Astrocyte (in vitro differentiated cells and primary cell): ENCODE data around the gene ESPNL. TPM values are rescaled to one million over a fixed set of nuclear protein-coding genes. Genes with fewer than 3 reads are reported as not detected.

Experiments used
- DNase-seq: peaks from one replicate; pipeline ENCODE4 v3.0.0-alpha.2; 2010; ENCODE audit warnings: low read depth
- FAIRE-seq: peaks from 2 replicates; lab custom pipeline; 2011; peaks lifted over from hg19 to GRCh38; lab: Jason Lieb, UNC
- H2AFZ ChIP-seq: 2 replicates; pipeline ENCODE4 v1.6.0; 2012; ENCODE audit warnings: low read depth, low read length, inconsistent platforms
- H3K27ac ChIP-seq: 2 replicates; pipeline ENCODE4 v1.5.1; 2011; ENCODE audit warnings: low read depth, low read length, inconsistent platforms
- H3K27me3 ChIP-seq: 2 replicates; pipeline ENCODE4 v1.6.0; 2011; ENCODE audit warnings: low read length, inconsistent platforms; ENCODE audit not compliant: insufficient read depth
- H3K36me3 ChIP-seq: 2 replicates; pipeline ENCODE4 v1.5.1; 2011; ENCODE audit warnings: low read length, inconsistent platforms; ENCODE audit not compliant: insufficient read depth
- H3K4me1 ChIP-seq: 2 replicates; pipeline ENCODE4 v1.5.1; 2011; ENCODE audit warnings: low read length, inconsistent platforms; ENCODE audit not compliant: insufficient read depth
- H3K4me2 ChIP-seq: 2 replicates; pipeline ENCODE4 v1.6.0; 2012; ENCODE audit warnings: low read length, inconsistent platforms
- H3K4me3 ChIP-seq: 2 replicates; pipeline ENCODE4 v1.5.1; 2011; ENCODE audit warnings: low read depth, mild to moderate bottlenecking, low read length, inconsistent platforms; ENCODE audit not compliant: insufficient read depth
- H3K79me2 ChIP-seq: 2 replicates; pipeline ENCODE4 v1.6.0; 2012; ENCODE audit warnings: mild to moderate bottlenecking, low read length, inconsistent platforms; ENCODE audit not compliant: insufficient read depth
- H3K9ac ChIP-seq: 2 replicates; pipeline ENCODE4 v1.6.0; 2012; ENCODE audit warnings: mild to moderate bottlenecking, low read length, inconsistent platforms
- H3K9me3 ChIP-seq: 2 replicates; pipeline ENCODE4 v1.5.1; 2012; ENCODE audit warnings: low read depth, mild to moderate bottlenecking, low read length, inconsistent platforms; ENCODE audit not compliant: insufficient read depth
- H4K20me1 ChIP-seq: 2 replicates; pipeline ENCODE4 v1.6.0; 2012; ENCODE audit warnings: low read length, inconsistent platforms; ENCODE audit not compliant: insufficient read depth
- H3K27ac Mint-ChIP-seq: one replicate; pipeline ENCODE4 v1.8.0; 2021; ENCODE audit warnings: mild to moderate bottlenecking, mixed read lengths; ENCODE audit not compliant: unreplicated experiment
- H3K27me3 Mint-ChIP-seq: one replicate; pipeline ENCODE4 v1.8.0; 2021; ENCODE audit warnings: low read depth, mixed read lengths; ENCODE audit not compliant: unreplicated experiment
- H3K36me3 Mint-ChIP-seq: one replicate; pipeline ENCODE4 v1.8.0; 2021; ENCODE audit warnings: low read depth, mixed read lengths; ENCODE audit not compliant: unreplicated experiment
- H3K4me1 Mint-ChIP-seq: one replicate; pipeline ENCODE4 v1.8.0; 2021; ENCODE audit warnings: low read depth, mixed read lengths; ENCODE audit not compliant: unreplicated experiment
- H3K4me3 Mint-ChIP-seq: one replicate; pipeline ENCODE4 v1.8.0; 2021; ENCODE audit warnings: mild to moderate bottlenecking, moderate library complexity, mixed read lengths; ENCODE audit not compliant: unreplicated experiment
- H3K9me3 Mint-ChIP-seq: one replicate; pipeline ENCODE4 v1.8.0; 2021; ENCODE audit warnings: mild to moderate bottlenecking, mixed read lengths; ENCODE audit not compliant: unreplicated experiment
- EZH2 ChIP-seq: IDR thresholded peaks from 2 replicates; pipeline ENCODE4 v1.6.1; 2012; ENCODE audit warnings: mild to moderate bottlenecking, low read length, inconsistent platforms; ENCODE audit not compliant: insufficient read depth
- total RNA-seq: library from RNA; stranded (reverse); gene quantifications from 2 replicates; pipeline ENCODE4 v1.2.1, GENCODE V29; 2021
- TF ChIP-seq, protein P1 (sequence below): IDR thresholded peaks from 2 replicates; pipeline ENCODE4 v1.5.1; 2011; ENCODE audit warnings: low read depth, mild to moderate bottlenecking, inconsistent platforms, low read length, moderate library complexity; ENCODE audit not compliant: insufficient read depth

The ESPNL gene
- total RNA-seq, 1 donor from 2014 or later = not detected

DNA sequence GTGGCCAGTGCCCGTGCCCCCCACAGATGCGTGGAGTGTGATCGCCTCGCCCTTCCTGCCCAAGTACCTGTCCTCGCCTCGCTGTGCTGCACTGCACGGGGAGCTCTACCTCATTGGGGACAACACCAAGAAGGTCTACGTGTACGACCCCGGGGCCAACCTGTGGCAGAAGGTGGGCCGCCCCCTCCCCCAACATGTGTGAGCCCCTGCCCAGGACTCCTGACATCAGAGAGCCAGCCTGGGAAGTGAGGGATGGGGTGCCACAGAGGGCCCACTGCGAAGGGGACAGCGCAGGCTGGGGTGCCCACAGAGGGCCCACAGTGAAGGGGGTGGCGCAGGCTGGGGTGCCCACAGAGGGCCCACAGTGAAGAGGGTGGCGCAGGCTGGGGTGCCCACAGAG is 48.8 kb downstream of the ESPNL start:
- H2AFZ ChIP-seq = no peak overlapping the region
- no peaks in the 10 kb centered on the region for H3K27me3 ChIP-seq
- H3K27ac Mint-ChIP-seq = no peak overlapping the region
- H3K36me3 ChIP-seq = no peaks in the 10 kb centered on the region
- no peak overlapping the region for H3K4me2 ChIP-seq
- peaks cover 3% of the 10 kb centered on the region for H3K27me3 Mint-ChIP-seq
- H3K27ac ChIP-seq = no peak overlapping the region
- H3K9me3 Mint-ChIP-seq = peaks cover under 1% of the 10 kb centered on the region
- no peak for DNase-seq
- no peak for TF ChIP-seq EZH2
- TF ChIP-seq, protein P1, sequence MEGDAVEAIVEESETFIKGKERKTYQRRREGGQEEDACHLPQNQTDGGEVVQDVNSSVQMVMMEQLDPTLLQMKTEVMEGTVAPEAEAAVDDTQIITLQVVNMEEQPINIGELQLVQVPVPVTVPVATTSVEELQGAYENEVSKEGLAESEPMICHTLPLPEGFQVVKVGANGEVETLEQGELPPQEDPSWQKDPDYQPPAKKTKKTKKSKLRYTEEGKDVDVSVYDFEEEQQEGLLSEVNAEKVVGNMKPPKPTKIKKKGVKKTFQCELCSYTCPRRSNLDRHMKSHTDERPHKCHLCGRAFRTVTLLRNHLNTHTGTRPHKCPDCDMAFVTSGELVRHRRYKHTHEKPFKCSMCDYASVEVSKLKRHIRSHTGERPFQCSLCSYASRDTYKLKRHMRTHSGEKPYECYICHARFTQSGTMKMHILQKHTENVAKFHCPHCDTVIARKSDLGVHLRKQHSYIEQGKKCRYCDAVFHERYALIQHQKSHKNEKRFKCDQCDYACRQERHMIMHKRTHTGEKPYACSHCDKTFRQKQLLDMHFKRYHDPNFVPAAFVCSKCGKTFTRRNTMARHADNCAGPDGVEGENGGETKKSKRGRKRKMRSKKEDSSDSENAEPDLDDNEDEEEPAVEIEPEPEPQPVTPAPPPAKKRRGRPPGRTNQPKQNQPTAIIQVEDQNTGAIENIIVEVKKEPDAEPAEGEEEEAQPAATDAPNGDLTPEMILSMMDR = no peak
- no peak overlapping the region for H3K9ac ChIP-seq
- no peak overlapping the region for H3K4me3 ChIP-seq
- H4K20me1 ChIP-seq = no peaks in the 10 kb centered on the region
- peaks cover under 1% of the 10 kb centered on the region for H3K4me1 ChIP-seq
- H3K79me2 ChIP-seq = no peaks in the 10 kb centered on the region
- no peak for FAIRE-seq
- no peak overlapping the region for H3K4me3 Mint-ChIP-seq
- no peaks in the 10 kb centered on the region for H3K9me3 ChIP-seq
- H3K4me1 Mint-ChIP-seq = peaks cover 2% of the 10 kb centered on the region
- no peaks in the 10 kb centered on the region for H3K36me3 Mint-ChIP-seq

DNA sequence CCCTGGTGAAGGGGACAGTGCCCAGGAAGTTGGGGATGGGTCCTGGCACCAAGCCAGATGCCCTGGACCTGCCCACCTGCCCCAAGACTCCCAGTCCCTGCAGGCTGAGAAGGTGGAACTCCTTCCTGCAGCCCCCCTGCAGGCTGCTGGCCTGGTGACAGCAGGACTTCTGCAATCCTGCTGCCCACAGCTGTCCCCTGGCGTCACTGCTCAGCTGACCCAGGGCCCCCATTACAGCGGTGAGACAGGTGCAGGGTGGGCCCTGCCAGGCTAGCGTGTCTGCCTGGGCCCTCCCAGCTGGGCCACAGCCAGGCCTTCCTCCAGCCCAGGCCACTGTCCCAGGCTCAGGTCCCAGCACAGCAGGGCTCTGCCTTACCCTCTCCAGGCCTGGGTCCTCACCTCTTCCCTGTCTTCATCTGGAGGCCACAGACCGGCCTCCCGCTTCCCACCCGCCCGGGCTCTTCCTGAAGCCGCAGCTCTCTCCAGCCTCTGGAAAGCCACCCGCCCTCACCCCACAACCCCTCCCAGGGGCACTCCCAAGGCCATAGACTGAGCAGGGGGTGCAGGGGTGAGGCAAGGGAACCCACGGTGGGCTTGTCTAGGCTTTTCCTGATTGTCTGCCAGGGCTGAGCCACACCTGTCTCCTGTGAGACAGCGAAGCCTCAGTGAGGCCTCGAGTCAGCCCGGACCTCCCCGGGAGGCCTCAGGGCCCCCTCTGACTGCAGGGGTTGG is 49.9 kb downstream of the ESPNL start:
- peaks cover under 1% of the 10 kb centered on the region for H3K4me1 ChIP-seq
- no peaks in the 10 kb centered on the region for H3K27me3 ChIP-seq
- peaks cover 3% of the 10 kb centered on the region for H3K9me3 Mint-ChIP-seq
- H3K4me1 Mint-ChIP-seq = no peaks in the 10 kb centered on the region
- H2AFZ ChIP-seq = no peak overlapping the region
- H3K9ac ChIP-seq = no peak overlapping the region
- no peak overlapping the region for H3K4me3 ChIP-seq
- no peaks in the 10 kb centered on the region for H4K20me1 ChIP-seq
- H3K4me2 ChIP-seq = no peak overlapping the region
- TF ChIP-seq, protein P1 = no peak
- TF ChIP-seq EZH2 = no peak
- peaks cover 3% of the 10 kb centered on the region for H3K27me3 Mint-ChIP-seq
- FAIRE-seq (no peak), DNase-seq (no peak)
- H3K4me3 Mint-ChIP-seq = no peak overlapping the region
- H3K79me2 ChIP-seq = no peaks in the 10 kb centered on the region
- peaks cover 2% of the 10 kb centered on the region for H3K36me3 Mint-ChIP-seq
- no peaks in the 10 kb centered on the region for H3K36me3 ChIP-seq
- H3K27ac ChIP-seq = no peak overlapping the region
- H3K9me3 ChIP-seq = no peaks in the 10 kb centered on the region
- no peak overlapping the region for H3K27ac Mint-ChIP-seq

DNA sequence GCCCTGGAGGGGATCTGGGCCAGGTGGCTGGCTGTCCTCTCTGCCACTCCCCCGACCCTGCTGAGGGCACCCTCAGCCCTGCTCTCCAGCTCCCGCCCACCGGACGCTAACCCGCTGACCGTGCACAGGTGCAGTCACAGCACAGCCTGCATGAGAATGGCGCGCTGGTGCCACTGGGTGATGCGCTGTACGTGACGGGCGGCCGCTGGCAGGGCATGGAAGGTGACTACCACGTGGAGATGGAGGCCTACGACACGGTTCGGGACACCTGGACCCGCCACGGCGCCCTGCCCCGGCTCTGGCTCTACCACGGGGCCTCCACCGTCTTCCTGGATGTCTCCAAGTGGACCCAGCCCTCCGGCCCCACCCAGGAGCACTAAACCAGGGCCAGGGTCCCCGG is 50.5 kb downstream of the ESPNL start:
- Histone ChIP-seq H3K27ac (no peak overlapping the region), H2AFZ (no peak overlapping the region), H3K4me2 (no peak overlapping the region), H3K9me3 (no peaks in the 10 kb centered on the region), H3K9ac (no peak overlapping the region), H3K4me1 (peaks cover 4% of the 10 kb centered on the region), H4K20me1 (no peaks in the 10 kb centered on the region), H3K79me2 (no peaks in the 10 kb centered on the region), H3K4me3 (no peak overlapping the region), H3K27me3 (no peaks in the 10 kb centered on the region), H3K36me3 (no peaks in the 10 kb centered on the region)
- DNase-seq (no peak), FAIRE-seq (no peak)
- H3K4me3 Mint-ChIP-seq = no peak overlapping the region
- peaks cover 1% of the 10 kb centered on the region for H3K27me3 Mint-ChIP-seq
- no peaks in the 10 kb centered on the region for H3K4me1 Mint-ChIP-seq
- no peak overlapping the region for H3K27ac Mint-ChIP-seq
- peaks cover 2% of the 10 kb centered on the region for H3K36me3 Mint-ChIP-seq
- no peak for TF ChIP-seq EZH2
- TF ChIP-seq, protein P1 = no peak
- peaks cover 3% of the 10 kb centered on the region for H3K9me3 Mint-ChIP-seq
